Measurements from ENCODE around the gene HTR2A. TPM values are rescaled to one million over a fixed set of nuclear protein-coding genes. Genes with fewer than 3 reads are reported as not detected.

HTR2A gene
- polyA plus RNA-seq, 1 of the 3 experiments (the other 2 are of a cell fraction) = 0.33 TPM

DNA sequence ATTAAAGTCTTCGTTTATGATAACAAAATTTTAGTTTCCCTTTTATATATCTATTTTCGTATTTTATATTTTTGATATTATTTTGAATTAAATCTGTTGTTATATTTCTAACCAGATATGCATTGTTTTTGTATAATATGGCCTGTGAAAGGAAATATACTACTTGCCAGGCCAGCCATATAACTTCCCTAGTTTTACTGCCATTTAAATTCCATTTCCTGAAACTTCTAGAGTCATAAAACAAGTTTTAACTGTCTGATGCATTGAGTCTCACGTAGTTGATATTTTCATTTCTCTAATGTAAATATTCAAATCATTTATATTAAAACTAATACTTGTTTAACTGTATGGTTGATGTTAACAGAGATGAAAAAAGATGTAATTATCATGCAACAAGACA is 113.3 kb downstream of the HTR2A start:
- 96% methylated on average over 3 of the region's 3 CpGs for WGBS (ENCODE audit: low lambda C conversion rate)
- POLR2A ChIA-PET = no interaction called here
- no peak overlapping the region for H3K9ac ChIP-seq
- peaks cover 4% of the 10 kb centered on the region; the same call in 1 of the 2 replicates for H3K79me2 ChIP-seq (ENCODE audit: insufficient read depth)
- peaks cover 11% of the 10 kb centered on the region for H3F3A ChIP-seq (replicated peaks; ENCODE audit: insufficient read depth)
- no peak for DNase-seq
- no peak overlapping the region for H2AFZ ChIP-seq (ENCODE audit: low read depth)
- TF ChIP-seq, protein P1, sequence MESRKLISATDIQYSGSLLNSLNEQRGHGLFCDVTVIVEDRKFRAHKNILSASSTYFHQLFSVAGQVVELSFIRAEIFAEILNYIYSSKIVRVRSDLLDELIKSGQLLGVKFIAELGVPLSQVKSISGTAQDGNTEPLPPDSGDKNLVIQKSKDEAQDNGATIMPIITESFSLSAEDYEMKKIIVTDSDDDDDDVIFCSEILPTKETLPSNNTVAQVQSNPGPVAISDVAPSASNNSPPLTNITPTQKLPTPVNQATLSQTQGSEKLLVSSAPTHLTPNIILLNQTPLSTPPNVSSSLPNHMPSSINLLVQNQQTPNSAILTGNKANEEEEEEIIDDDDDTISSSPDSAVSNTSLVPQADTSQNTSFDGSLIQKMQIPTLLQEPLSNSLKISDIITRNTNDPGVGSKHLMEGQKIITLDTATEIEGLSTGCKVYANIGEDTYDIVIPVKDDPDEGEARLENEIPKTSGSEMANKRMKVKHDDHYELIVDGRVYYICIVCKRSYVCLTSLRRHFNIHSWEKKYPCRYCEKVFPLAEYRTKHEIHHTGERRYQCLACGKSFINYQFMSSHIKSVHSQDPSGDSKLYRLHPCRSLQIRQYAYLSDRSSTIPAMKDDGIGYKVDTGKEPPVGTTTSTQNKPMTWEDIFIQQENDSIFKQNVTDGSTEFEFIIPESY (IDR thresholded peaks at IDR 0.05; ENCODE audit: borderline replicate concordance, low read depth) = no peak
- H3K4me3 ChIP-seq (ENCODE audit: low read depth in 2 of 2, low read length in 1 of 2) = no peak overlapping the region
- CTCF ChIA-PET = no interaction called here
- no peaks in the 10 kb centered on the region for H3K9me3 ChIP-seq
- no peak overlapping the region for H3K4me2 ChIP-seq
- no peak overlapping the region for H3K27ac ChIP-seq (ENCODE audit: low read depth in 2 of 2, low read length in 1 of 2)
- no peaks in the 10 kb centered on the region for H4K20me1 ChIP-seq (ENCODE audit: insufficient read depth)
- H3K9me2 ChIP-seq = no peaks in the 10 kb centered on the region
- no peaks in the 10 kb centered on the region for H3K27me3 ChIP-seq (ENCODE audit: insufficient read depth)
- peaks cover 90 to 97% of the 10 kb centered on the region in 2 experiments for H3K36me3 ChIP-seq (replicated peaks in 1 of 2; ENCODE audit: control insufficient read depth in 1 of 2, insufficient read depth in 2 of 2, low read length in 1 of 2)
- no peaks in the 10 kb centered on the region; a peak in 2 of 4 replicates for H3K4me1 ChIP-seq (ENCODE audit: control insufficient read depth in 1 of 2, insufficient read depth in 2 of 2, low read depth in 1 of 2, low read length in 1 of 2)

DNA sequence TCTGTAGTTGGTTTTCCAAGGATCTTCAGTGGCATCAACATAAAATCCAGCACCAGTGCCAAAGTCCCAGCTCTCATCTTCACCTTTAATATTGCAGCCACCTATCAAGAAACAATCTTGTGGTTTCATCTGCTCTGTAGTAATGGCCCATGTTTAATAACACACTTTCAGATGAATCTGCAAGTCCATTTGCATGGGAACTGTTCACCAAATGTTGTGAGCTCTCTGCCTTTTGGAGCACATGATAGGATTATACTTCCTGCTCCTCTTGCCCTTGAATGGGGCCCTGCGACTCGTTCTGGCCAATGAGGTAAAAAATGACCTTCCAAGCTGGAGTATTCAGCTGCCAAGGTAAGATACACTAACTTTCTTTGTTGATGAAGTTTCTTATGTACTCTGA is 114.2 kb downstream of the HTR2A start:
- Histone ChIP-seq H3F3A (replicated peaks; ENCODE audit: insufficient read depth) (peaks cover 11% of the 10 kb centered on the region), H3K36me3 (replicated peaks in 1 of 2; ENCODE audit: control insufficient read depth in 1 of 2, insufficient read depth in 2 of 2, low read length in 1 of 2) (peaks cover 91 to 97% of the 10 kb centered on the region in 2 experiments), H3K9me2 (no peaks in the 10 kb centered on the region), H3K4me3 (ENCODE audit: low read depth in 2 of 2, low read length in 1 of 2) (no peak overlapping the region), H3K4me2 (no peak overlapping the region), H2AFZ (ENCODE audit: low read depth) (no peak overlapping the region), H3K79me2 (ENCODE audit: insufficient read depth) (no peaks in the 10 kb centered on the region), H3K27ac (ENCODE audit: low read depth in 2 of 2, low read length in 1 of 2) (no peak overlapping the region), H3K27me3 (ENCODE audit: insufficient read depth) (no peaks in the 10 kb centered on the region), H3K9me3 (no peaks in the 10 kb centered on the region), H3K4me1 (ENCODE audit: control insufficient read depth in 1 of 2, insufficient read depth in 2 of 2, low read depth in 1 of 2, low read length in 1 of 2) (no peaks in the 10 kb centered on the region; a peak in 2 of 4 replicates), H3K9ac (no peak overlapping the region), H4K20me1 (ENCODE audit: insufficient read depth) (no peaks in the 10 kb centered on the region)
- POLR2A ChIA-PET = no interaction called here
- 91% methylated on average over 2 of the region's 2 CpGs for WGBS (ENCODE audit: low lambda C conversion rate)
- no peak for DNase-seq
- CTCF ChIA-PET = interaction anchor here (0.7 kb wide), 1 partner anchor 19 kb away, joined by 3 read pairs; no protein-coding TSS in a partner anchor
- no peak for TF ChIP-seq NFIC (IDR thresholded peaks at IDR 0.05; ENCODE audit: borderline replicate concordance)
- TF ChIP-seq YY1 (IDR thresholded peaks at IDR 0.05; ENCODE audit: low read depth) = no peak
- no peak for TF ChIP-seq RAD21 (IDR thresholded peaks at IDR 0.05; ENCODE audit: low read length)
- no peak for TF ChIP-seq MXI1 (IDR thresholded peaks at IDR 0.05; ENCODE audit: low read depth, low read length)
- TF ChIP-seq, protein P2, sequence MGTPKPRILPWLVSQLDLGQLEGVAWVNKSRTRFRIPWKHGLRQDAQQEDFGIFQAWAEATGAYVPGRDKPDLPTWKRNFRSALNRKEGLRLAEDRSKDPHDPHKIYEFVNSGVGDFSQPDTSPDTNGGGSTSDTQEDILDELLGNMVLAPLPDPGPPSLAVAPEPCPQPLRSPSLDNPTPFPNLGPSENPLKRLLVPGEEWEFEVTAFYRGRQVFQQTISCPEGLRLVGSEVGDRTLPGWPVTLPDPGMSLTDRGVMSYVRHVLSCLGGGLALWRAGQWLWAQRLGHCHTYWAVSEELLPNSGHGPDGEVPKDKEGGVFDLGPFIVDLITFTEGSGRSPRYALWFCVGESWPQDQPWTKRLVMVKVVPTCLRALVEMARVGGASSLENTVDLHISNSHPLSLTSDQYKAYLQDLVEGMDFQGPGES (IDR thresholded peaks at IDR 0.05; ENCODE audit: low read depth, low read length) = no peak
- no peak for TF ChIP-seq EZH2phosphoT487 (IDR thresholded peaks at IDR 0.05; ENCODE audit: borderline replicate concordance, low read depth)
- TF ChIP-seq MEF2A (IDR thresholded peaks at IDR 0.05; ENCODE audit: borderline replicate concordance, low read depth) = no peak
- TF ChIP-seq, protein P1 (IDR thresholded peaks at IDR 0.05; ENCODE audit: borderline replicate concordance, low read depth) = no peak
- TF ChIP-seq NRF1 (IDR thresholded peaks at IDR 0.05; ENCODE audit: low read depth, low read length) = no peak
- TF ChIP-seq FOXJ3 (CRISPR knock-in tag; IDR thresholded peaks at IDR 0.05) = no peak
- TF ChIP-seq, protein P3, sequence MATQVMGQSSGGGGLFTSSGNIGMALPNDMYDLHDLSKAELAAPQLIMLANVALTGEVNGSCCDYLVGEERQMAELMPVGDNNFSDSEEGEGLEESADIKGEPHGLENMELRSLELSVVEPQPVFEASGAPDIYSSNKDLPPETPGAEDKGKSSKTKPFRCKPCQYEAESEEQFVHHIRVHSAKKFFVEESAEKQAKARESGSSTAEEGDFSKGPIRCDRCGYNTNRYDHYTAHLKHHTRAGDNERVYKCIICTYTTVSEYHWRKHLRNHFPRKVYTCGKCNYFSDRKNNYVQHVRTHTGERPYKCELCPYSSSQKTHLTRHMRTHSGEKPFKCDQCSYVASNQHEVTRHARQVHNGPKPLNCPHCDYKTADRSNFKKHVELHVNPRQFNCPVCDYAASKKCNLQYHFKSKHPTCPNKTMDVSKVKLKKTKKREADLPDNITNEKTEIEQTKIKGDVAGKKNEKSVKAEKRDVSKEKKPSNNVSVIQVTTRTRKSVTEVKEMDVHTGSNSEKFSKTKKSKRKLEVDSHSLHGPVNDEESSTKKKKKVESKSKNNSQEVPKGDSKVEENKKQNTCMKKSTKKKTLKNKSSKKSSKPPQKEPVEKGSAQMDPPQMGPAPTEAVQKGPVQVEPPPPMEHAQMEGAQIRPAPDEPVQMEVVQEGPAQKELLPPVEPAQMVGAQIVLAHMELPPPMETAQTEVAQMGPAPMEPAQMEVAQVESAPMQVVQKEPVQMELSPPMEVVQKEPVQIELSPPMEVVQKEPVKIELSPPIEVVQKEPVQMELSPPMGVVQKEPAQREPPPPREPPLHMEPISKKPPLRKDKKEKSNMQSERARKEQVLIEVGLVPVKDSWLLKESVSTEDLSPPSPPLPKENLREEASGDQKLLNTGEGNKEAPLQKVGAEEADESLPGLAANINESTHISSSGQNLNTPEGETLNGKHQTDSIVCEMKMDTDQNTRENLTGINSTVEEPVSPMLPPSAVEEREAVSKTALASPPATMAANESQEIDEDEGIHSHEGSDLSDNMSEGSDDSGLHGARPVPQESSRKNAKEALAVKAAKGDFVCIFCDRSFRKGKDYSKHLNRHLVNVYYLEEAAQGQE (IDR thresholded peaks at IDR 0.05; ENCODE audit: low read depth, low read length) = no peak
- TF ChIP-seq CHD2 (IDR thresholded peaks at IDR 0.05; ENCODE audit: low read length, partially characterized antibody) = no peak
- no peak for TF ChIP-seq TEAD4 (IDR thresholded peaks at IDR 0.05; ENCODE audit: borderline replicate concordance, insufficient read depth)
- TF ChIP-seq, protein P4, sequence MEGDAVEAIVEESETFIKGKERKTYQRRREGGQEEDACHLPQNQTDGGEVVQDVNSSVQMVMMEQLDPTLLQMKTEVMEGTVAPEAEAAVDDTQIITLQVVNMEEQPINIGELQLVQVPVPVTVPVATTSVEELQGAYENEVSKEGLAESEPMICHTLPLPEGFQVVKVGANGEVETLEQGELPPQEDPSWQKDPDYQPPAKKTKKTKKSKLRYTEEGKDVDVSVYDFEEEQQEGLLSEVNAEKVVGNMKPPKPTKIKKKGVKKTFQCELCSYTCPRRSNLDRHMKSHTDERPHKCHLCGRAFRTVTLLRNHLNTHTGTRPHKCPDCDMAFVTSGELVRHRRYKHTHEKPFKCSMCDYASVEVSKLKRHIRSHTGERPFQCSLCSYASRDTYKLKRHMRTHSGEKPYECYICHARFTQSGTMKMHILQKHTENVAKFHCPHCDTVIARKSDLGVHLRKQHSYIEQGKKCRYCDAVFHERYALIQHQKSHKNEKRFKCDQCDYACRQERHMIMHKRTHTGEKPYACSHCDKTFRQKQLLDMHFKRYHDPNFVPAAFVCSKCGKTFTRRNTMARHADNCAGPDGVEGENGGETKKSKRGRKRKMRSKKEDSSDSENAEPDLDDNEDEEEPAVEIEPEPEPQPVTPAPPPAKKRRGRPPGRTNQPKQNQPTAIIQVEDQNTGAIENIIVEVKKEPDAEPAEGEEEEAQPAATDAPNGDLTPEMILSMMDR (IDR thresholded peaks at IDR 0.05) = no peak
- TF ChIP-seq GATA2 (CRISPR knock-in tag; IDR thresholded peaks at IDR 0.05) = no peak
- TF ChIP-seq TCF12 (IDR thresholded peaks at IDR 0.05) = no peak
